ENCODE measurements around the gene OR2L2. TPM values are rescaled to one million over a fixed set of nuclear protein-coding genes. Genes with fewer than 3 reads are reported as not detected.

OR2L2 gene
- total and polyA plus RNA-seq, 9 of the 15 experiments (the other 6 are each of a cell fraction or from before 2014, with no cell fraction given): 0.04 to 0.07 (median 0.05) TPM; not detected in 6

- TF ChIP-seq PBX2 (CRISPR knock-in tag; IDR thresholded peaks at IDR 0.05; ENCODE audit: low read depth) (no peak), PBX2 (tag; conservative IDR thresholded peaks at IDR 0.05; ENCODE audit: low read depth) (no peak), SMAD1 (IDR thresholded peaks at IDR 0.05; ENCODE audit: low read depth, low read length, partially characterized antibody) (no peak), E2F4 (CRISPR knock-in tag; IDR thresholded peaks at IDR 0.05; ENCODE audit: low read depth) (no peak), ZNF551 (CRISPR knock-in tag; IDR thresholded peaks at IDR 0.05) (no peak)
Measured at GRCh38 chr1:247992986-247993385, 36.9 kb upstream of the OR2L2 start (continued).

- Histone ChIP-seq H3K4me1 (replicated peaks in 1 of 2; ENCODE audit: control insufficient read depth in 2 of 2, insufficient read depth in 2 of 2, low read length in 2 of 2) (no peaks in the 10 kb centered on the region), H3K4me3 (no peak overlapping the region), H4K20me1 (replicated peaks; ENCODE audit: control insufficient read depth, insufficient read depth, low read length) (no peaks in the 10 kb centered on the region), H3K4me2 (ENCODE audit: insufficient read depth, low read length) (no peak overlapping the region), H3K9me1 (ENCODE audit: control insufficient read depth, insufficient read depth, low read length) (no peaks in the 10 kb centered on the region), H3K36me3 (ENCODE audit: control insufficient read depth, insufficient read depth, low read length) (no peaks in the 10 kb centered on the region), H3K9ac (ENCODE audit: insufficient read depth in 1 of 2, low read depth in 2 of 2, low read length in 2 of 2) (no peak overlapping the region), H2AFZ (ENCODE audit: low read depth, low read length) (no peak overlapping the region), H3K9me3 (replicated peaks; ENCODE audit: control insufficient read depth, insufficient read depth, low read depth, low read length) (no peaks in the 10 kb centered on the region; the same call in none of the 2 replicates), H3K27me3 (ENCODE audit: control insufficient read depth in 2 of 2, insufficient read depth in 2 of 2, low read length in 2 of 2) (no peaks in the 10 kb centered on the region), H3K79me2 (ENCODE audit: control insufficient read depth, insufficient read depth, low read length) (no peaks in the 10 kb centered on the region), H3K27ac (ENCODE audit: extremely low read depth, low read depth, low read length) (no peak overlapping the region)
- WGBS (ENCODE audit: insufficient coverage, low coverage, missing lambda C conversion rate): 0% methylated on average over 2 of the region's 2 CpGs
- intact Hi-C loops (cut with micrococcal nuclease): no loop called here
- POLR2A ChIA-PET: no interaction called here
- no peak for FAIRE-seq
- CTCF ChIA-PET (ENCODE audit: low intra/inter-chr PET ratio): no interaction called here
- in situ Hi-C loops (cut with MboI): no loop called here
- BruUV-seq (replicated peaks): no TSS peak
- no peak for ATAC-seq
- no peak for DNase-seq (ENCODE audit: extremely low read depth in 1 of 4, low spot score in 3 of 4)
- no peak for TF ChIP-seq ELF1 (tag; IDR thresholded peaks at IDR 0.05)
- TF ChIP-seq NR2C2 (CRISPR knock-in tag; IDR thresholded peaks at IDR 0.05): no peak
- no peak for TF ChIP-seq NR2C2 (tag; IDR thresholded peaks at IDR 0.05)
- TF ChIP-seq STAG1 (CRISPR knock-in tag; IDR thresholded peaks at IDR 0.05; ENCODE audit: borderline replicate concordance): no peak
- TF ChIP-seq ZNF77 (CRISPR knock-in tag; IDR thresholded peaks at IDR 0.05): no peak
Measured at GRCh38 chr1:247998811-247999210, 31.1 kb upstream of the OR2L2 start.

Measured in K562 (cell line).